Progenitor cell of endocrine pancreas (in vitro differentiated cells): ENCODE results near the gene DYSF. TPM values are rescaled to one million over a fixed set of nuclear protein-coding genes. Genes with fewer than 3 reads are reported as not detected.
A peak's percentile ranks its signal among the peaks of the same experiment; 100 is the strongest.

ENCODE experiments used
- DNase-seq: peaks from one replicate; pipeline ENCODE4 v3.0.0; 2021; ENCODE audit warnings: low spot score; ENCODE audit not compliant: unreplicated experiment
- H3K27ac Mint-ChIP-seq: 2 replicates; pipeline ENCODE4 v1.8.0; 2021; ENCODE audit warnings: mild to moderate bottlenecking, moderate library complexity, mixed read lengths
- H3K27me3 Mint-ChIP-seq: 2 replicates; pipeline ENCODE4 v1.8.0; 2021; ENCODE audit warnings: mixed read lengths
- H3K36me3 Mint-ChIP-seq: 2 replicates; pipeline ENCODE4 v1.8.0; 2022; ENCODE audit warnings: mixed read lengths; ENCODE audit not compliant: insufficient read depth
- H3K4me1 Mint-ChIP-seq: 2 replicates; pipeline ENCODE4 v1.8.0; 2021; ENCODE audit warnings: low read depth, mixed read lengths
- H3K4me3 Mint-ChIP-seq: 2 replicates; pipeline ENCODE4 v1.8.0; 2021; ENCODE audit warnings: low read depth, mild to moderate bottlenecking, moderate library complexity, mixed read lengths
- H3K9me3 Mint-ChIP-seq: 2 replicates; pipeline ENCODE4 v1.8.0; 2021; ENCODE audit warnings: low read depth, mixed read lengths
- CTCF ChIP-seq: fragments of 200-600 bp; sonication (generic); IDR thresholded peaks from one replicate; pipeline ENCODE4 v1.5.0; 2021; ENCODE audit warnings: antibody characterized with exemption, mild to moderate bottlenecking; ENCODE audit not compliant: unreplicated experiment
- total RNA-seq: library from RNA; stranded (reverse); gene quantifications from 2 replicates; pipeline ENCODE4 v1.2.1, GENCODE V29; 2021

Gene DYSF
- total RNA-seq, 1 donor from 2014 or later: 1.4 TPM

- H3K9me3 Mint-ChIP-seq: peaks cover 6% of the 10 kb centered on the region
- H3K4me3 Mint-ChIP-seq: no peak overlapping the region
- peaks cover 4% of the 10 kb centered on the region for H3K36me3 Mint-ChIP-seq
- peaks cover 15% of the 10 kb centered on the region for H3K27me3 Mint-ChIP-seq
- no peak for DNase-seq
- no peak overlapping the region for H3K27ac Mint-ChIP-seq
- TF ChIP-seq CTCF: no peak
- no peaks in the 10 kb centered on the region for H3K4me1 Mint-ChIP-seq
These were observed 94.4 kb downstream of the DYSF start for GRCh38 chr2:71547616-71548285.

- peak; percentile 77 for TF ChIP-seq CTCF
These were observed 95.5 kb downstream of the DYSF start for GRCh38 chr2:71548646-71549425.

GRCh38 chr2:71550801-71551630, 97.7 kb downstream of the DYSF start:
- Mint-ChIP-seq H3K27me3 (no peaks in the 10 kb centered on the region), H3K36me3 (no peaks in the 10 kb centered on the region), H3K27ac (no peak overlapping the region)

More at GRCh38 chr2:71548646-71549425, 95.5 kb downstream of the DYSF start:
- peaks cover 6% of the 10 kb centered on the region for H3K9me3 Mint-ChIP-seq
- peaks cover 4% of the 10 kb centered on the region for H3K36me3 Mint-ChIP-seq
- H3K4me3 Mint-ChIP-seq: no peak overlapping the region
- H3K4me1 Mint-ChIP-seq: no peaks in the 10 kb centered on the region
- peak; percentile 56 for DNase-seq
- peaks cover 15% of the 10 kb centered on the region for H3K27me3 Mint-ChIP-seq
- no peak overlapping the region for H3K27ac Mint-ChIP-seq

GRCh38 chr2:71551631-71551915, 98.2 kb downstream of the DYSF start:
- Mint-ChIP-seq H3K9me3 (peaks cover 3% of the 10 kb centered on the region), H3K36me3 (no peaks in the 10 kb centered on the region), H3K27me3 (no peaks in the 10 kb centered on the region), H3K4me3 (no peak overlapping the region), H3K27ac (no peak overlapping the region), H3K4me1 (peaks cover 18% of the 10 kb centered on the region)
- TF ChIP-seq CTCF: no peak
- DNase-seq: no peak

More at GRCh38 chr2:71550801-71551630, 97.7 kb downstream of the DYSF start:
- no peak for TF ChIP-seq CTCF
- Mint-ChIP-seq H3K4me1 (peaks cover 14% of the 10 kb centered on the region), H3K4me3 (no peak overlapping the region), H3K9me3 (peaks cover 3% of the 10 kb centered on the region)
- DNase-seq: no peak

- Mint-ChIP-seq H3K9me3 (peaks cover 3% of the 10 kb centered on the region), H3K4me1 (peaks cover 26% of the 10 kb centered on the region), H3K27me3 (no peaks in the 10 kb centered on the region), H3K36me3 (no peaks in the 10 kb centered on the region), H3K27ac (no peak overlapping the region), H3K4me3 (no peak overlapping the region)
- no peak for DNase-seq
- no peak for TF ChIP-seq CTCF
These were observed 99.0 kb downstream of the DYSF start for GRCh38 chr2:71552356-71552755.
